Measurements from ENCODE around the gene MYH11. TPM values are rescaled to one million over a fixed set of nuclear protein-coding genes. Genes with fewer than 3 reads are reported as not detected.

The MYH11 gene
- total and polyA plus RNA-seq, 8 donors, result 47.3 to 208 (median 124) TPM

- Histone ChIP-seq H3K27ac (no peak overlapping the region), H3K9me3 (no peaks in the 10 kb centered on the region), H3K4me3 (no peak overlapping the region), H3K27me3 (no peaks in the 10 kb centered on the region), H3K36me3 (peaks cover 0 to 78% of the 10 kb centered on the region in 2 donors), H3K4me1 (peaks cover 0 to 9% of the 10 kb centered on the region in 2 donors)
- intact Hi-C loops (cut with DNase I), result loop anchor here in 1 of 2 donors (10.0 kb wide), 1 partner anchor 255 kb away; no protein-coding TSS in a partner anchor
- ATAC-seq (no peak), DNase-seq (no peak)
- no peak for TF ChIP-seq CTCF (IDR thresholded peaks at IDR 0.05)
Measured at GRCh38 chr16:15870011-15870410, 13.2 kb upstream of the MYH11 start.

GRCh38 chr16:15866451-15866850, 9.6 kb upstream of the MYH11 start:
- Histone ChIP-seq H3K27ac (peak overlapping the region in 1 of 2 donors; percentile 21), H3K27me3 (no peaks in the 10 kb centered on the region), H3K4me3 (no peak overlapping the region), H3K9me3 (no peaks in the 10 kb centered on the region), H3K36me3 (peaks cover 0 to 62% of the 10 kb centered on the region in 2 donors), H3K4me1 (peaks cover 0 to 4% of the 10 kb centered on the region in 2 donors)
- no peak for ATAC-seq
- no peak for DNase-seq
- intact Hi-C loops (cut with DNase I), result no loop called here
- no peak for TF ChIP-seq CTCF (IDR thresholded peaks at IDR 0.05)

- H3K27me3 ChIP-seq, result no peaks in the 10 kb centered on the region
- ATAC-seq (no peak), DNase-seq (no peak)
- H3K4me3 ChIP-seq, result no peak overlapping the region
- peaks cover 0 to 55% of the 10 kb centered on the region in 2 donors for H3K36me3 ChIP-seq
- H3K9me3 ChIP-seq, result no peaks in the 10 kb centered on the region
- no peak overlapping the region for H3K27ac ChIP-seq
- intact Hi-C loops (cut with DNase I), result no loop called here
- H3K4me1 ChIP-seq, result peaks cover 0 to 4% of the 10 kb centered on the region in 2 donors
- TF ChIP-seq CTCF (IDR thresholded peaks at IDR 0.05), result no peak
Measured at GRCh38 chr16:15865742-15866141, 8.9 kb upstream of the MYH11 start.

- intact Hi-C loops (cut with DNase I), result no loop called here
- Histone ChIP-seq H3K36me3 (peaks cover 0 to 47% of the 10 kb centered on the region in 2 donors), H3K4me1 (peaks cover 0 to 2% of the 10 kb centered on the region in 2 donors), H3K27ac (peak overlapping the region in 1 of 2 donors; percentile 35), H3K9me3 (no peaks in the 10 kb centered on the region), H3K4me3 (no peak overlapping the region), H3K27me3 (no peaks in the 10 kb centered on the region)
- TF ChIP-seq CTCF (IDR thresholded peaks at IDR 0.05), result no peak
- no peak for DNase-seq
- ATAC-seq, result no peak
Measured at GRCh38 chr16:15864939-15865338, 8.1 kb upstream of the MYH11 start.

- Histone ChIP-seq H3K9me3 (no peaks in the 10 kb centered on the region), H3K27me3 (peaks cover 14 to 24% of the 10 kb centered on the region in 2 donors), H3K4me3 (no peak overlapping the region), H3K36me3 (peaks cover 0 to 20% of the 10 kb centered on the region in 2 donors), H3K4me1 (peaks cover 8 to 15% of the 10 kb centered on the region in 2 donors), H3K27ac (no peak overlapping the region)
- TF ChIP-seq CTCF (IDR thresholded peaks at IDR 0.05), result no peak
- ATAC-seq (no peak), DNase-seq (no peak)
- intact Hi-C loops (cut with DNase I), result no loop called here
Measured at GRCh38 chr16:15861996-15862395, 5.2 kb upstream of the MYH11 start.
